ENCODE results near the gene DPPA3. TPM values are rescaled to one million over a fixed set of nuclear protein-coding genes. Genes with fewer than 3 reads are reported as not detected.
"Not testable (repeated sequence)": the region's sequence is repeated elsewhere in the genome, so short reads cannot be mapped to it uniquely, and the experiment has no call there.

The DPPA3 gene
- not detected for total RNA-seq
- long read RNA-seq, result 0 reads

DNA sequence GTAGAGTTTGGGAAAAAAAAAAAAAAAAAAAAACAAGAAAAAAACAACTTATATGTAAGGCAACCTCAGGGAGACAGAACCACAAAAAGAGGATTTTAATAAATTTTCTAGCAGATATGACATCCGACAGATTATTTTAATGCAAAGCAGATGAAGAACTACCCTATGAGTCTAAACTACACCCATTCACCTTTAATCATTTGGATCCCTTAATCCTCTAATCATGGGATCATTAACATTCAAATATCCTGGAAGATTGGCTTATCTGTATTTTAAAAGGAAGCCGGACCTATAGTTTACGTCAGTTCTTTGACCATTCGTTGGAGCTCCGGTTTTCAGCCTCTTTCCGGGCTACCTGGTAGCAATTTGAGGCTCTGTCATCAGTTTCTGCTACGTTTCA, at the start of gene DPPA3:
DPPA3 (plus strand) TSS at position 301 of the 400 bp plus-strand sequence. CDS start 138 bp downstream, outside the sequence.
- H3K4me3 ChIP-seq, result no peak within 1 kb of the TSS
- no peaks in the 10 kb centered on the region for H3K36me3 ChIP-seq
- no peaks in the 10 kb centered on the region for H3K4me1 ChIP-seq

DNA sequence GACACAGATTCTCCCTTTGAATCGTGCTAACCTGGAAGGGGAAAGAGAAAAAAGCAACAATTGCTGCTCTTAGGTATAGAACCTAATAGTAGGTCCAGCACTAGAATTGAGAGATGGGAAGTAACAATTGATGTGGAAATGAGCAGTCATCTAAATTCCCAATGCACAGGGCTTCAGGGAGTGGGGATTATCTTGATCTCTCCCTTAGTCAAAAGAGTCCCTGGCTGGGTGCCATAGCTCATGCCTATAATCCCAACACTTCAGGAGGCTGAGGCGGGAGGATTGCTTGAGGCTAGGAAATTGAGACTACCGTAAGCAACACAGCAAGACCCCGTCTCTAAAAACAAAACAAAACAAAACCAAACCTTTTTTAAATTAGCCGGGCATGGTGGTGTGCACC, 49.5 kb upstream of the DPPA3 start:
- ATAC-seq (no peak), DNase-seq (no peak)
- intact Hi-C loops (cut with DNase I), result no loop called here
- Histone ChIP-seq H3K27me3 (ENCODE audit: low read depth) (no peaks in the 10 kb centered on the region), H3K9me3 (no peaks in the 10 kb centered on the region), H3K36me3 (no peaks in the 10 kb centered on the region), H3K27ac (no peak overlapping the region), H3K4me3 (no peak overlapping the region), H3K4me1 (no peaks in the 10 kb centered on the region)
- TF ChIP-seq, protein P1, sequence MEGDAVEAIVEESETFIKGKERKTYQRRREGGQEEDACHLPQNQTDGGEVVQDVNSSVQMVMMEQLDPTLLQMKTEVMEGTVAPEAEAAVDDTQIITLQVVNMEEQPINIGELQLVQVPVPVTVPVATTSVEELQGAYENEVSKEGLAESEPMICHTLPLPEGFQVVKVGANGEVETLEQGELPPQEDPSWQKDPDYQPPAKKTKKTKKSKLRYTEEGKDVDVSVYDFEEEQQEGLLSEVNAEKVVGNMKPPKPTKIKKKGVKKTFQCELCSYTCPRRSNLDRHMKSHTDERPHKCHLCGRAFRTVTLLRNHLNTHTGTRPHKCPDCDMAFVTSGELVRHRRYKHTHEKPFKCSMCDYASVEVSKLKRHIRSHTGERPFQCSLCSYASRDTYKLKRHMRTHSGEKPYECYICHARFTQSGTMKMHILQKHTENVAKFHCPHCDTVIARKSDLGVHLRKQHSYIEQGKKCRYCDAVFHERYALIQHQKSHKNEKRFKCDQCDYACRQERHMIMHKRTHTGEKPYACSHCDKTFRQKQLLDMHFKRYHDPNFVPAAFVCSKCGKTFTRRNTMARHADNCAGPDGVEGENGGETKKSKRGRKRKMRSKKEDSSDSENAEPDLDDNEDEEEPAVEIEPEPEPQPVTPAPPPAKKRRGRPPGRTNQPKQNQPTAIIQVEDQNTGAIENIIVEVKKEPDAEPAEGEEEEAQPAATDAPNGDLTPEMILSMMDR (IDR thresholded peaks at IDR 0.05), result no peak

More for the DNA sequence above, at the start of gene DPPA3:
- Histone ChIP-seq H3K27me3 (ENCODE audit: low read depth) (no peaks in the 10 kb centered on the region), H3K27ac (no peak within 1 kb of the TSS), H3K9me3 (no peaks in the 10 kb centered on the region)
- intact Hi-C loops (cut with DNase I), result no loop called here
- ATAC-seq, result no peak
- TF ChIP-seq, protein P1 (IDR thresholded peaks at IDR 0.05), result no peak
- no peak for DNase-seq

DNA sequence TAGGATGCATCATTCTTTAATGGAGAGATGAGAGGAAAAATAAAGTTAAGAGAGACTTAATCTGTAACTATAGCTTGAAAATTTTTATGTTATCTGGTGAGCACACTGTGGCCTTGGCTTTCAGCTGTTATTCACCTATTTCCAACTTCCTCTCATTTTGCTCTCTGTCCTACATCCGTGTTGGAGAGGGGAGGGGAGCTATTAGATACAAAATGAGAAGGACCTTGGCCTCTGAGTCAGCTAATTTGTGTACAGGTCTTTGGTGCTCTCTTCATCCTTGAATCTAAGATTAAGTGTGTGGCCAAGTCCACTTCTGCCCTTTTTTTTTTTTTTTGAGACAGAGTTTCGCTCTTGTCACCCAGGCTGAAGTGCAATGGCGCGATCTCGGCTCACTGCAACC, 44.6 kb upstream of the DPPA3 start:
- no peak for DNase-seq
- Histone ChIP-seq H3K9me3 (no peaks in the 10 kb centered on the region), H3K4me1 (no peaks in the 10 kb centered on the region), H3K4me3 (no peak overlapping the region), H3K27me3 (ENCODE audit: low read depth) (no peaks in the 10 kb centered on the region), H3K27ac (no peak overlapping the region), H3K36me3 (no peaks in the 10 kb centered on the region)
- TF ChIP-seq, protein P1 (IDR thresholded peaks at IDR 0.05), result no peak
- ATAC-seq, result no peak
- intact Hi-C loops (cut with DNase I), result no loop called here

DNA sequence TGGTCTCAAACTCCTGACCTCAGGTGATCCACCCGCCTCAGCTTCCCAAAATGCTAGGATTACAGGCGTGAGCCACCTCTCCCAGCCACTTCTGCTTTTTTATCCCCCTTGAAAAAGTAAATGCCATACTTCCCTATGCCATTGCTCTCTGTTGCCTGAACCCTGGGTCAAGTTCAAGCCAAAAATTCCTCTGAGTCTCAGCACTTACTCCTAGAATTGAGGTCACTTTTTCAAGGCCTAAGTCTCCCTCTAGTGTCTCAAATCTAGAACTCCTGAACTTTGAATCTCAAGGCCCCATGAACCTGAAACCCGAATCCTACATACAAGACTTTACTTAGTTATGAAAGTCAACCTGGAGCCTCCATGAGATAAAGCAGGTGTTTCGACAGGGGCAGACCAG, 44.1 kb upstream of the DPPA3 start:
- TF ChIP-seq, protein P1 (IDR thresholded peaks at IDR 0.05), result no peak
- H3K27me3 ChIP-seq (ENCODE audit: low read depth), result no peaks in the 10 kb centered on the region
- no peak overlapping the region for H3K27ac ChIP-seq
- H3K9me3 ChIP-seq, result no peaks in the 10 kb centered on the region
- H3K36me3 ChIP-seq, result no peaks in the 10 kb centered on the region
- intact Hi-C loops (cut with DNase I), result no loop called here
- no peak overlapping the region for H3K4me3 ChIP-seq
- ATAC-seq, result no peak
- no peaks in the 10 kb centered on the region for H3K4me1 ChIP-seq
- DNase-seq, result no peak

DNA sequence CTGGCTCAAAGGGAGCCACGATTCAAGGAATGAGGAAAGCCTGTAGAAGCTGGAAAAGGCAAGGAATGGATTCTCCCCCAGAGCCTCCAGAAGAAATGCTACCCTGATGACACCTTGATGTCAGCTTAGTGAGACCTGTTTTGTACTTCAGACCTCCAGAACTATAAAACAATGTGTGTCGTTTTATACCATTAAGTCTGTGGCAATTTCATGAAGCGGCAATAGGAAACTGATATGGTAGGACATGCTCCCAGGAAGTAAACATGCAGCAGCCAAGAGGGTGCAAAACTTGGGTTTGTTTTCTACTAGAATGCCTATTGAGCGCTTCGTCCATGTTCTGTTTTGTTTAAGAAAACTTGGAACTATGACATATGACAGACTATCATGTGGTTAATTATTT, 43.1 kb upstream of the DPPA3 start:
- no peak overlapping the region for H3K27ac ChIP-seq
- H3K4me3 ChIP-seq, result no peak overlapping the region
- intact Hi-C loops (cut with DNase I), result no loop called here
- H3K9me3 ChIP-seq, result no peaks in the 10 kb centered on the region
- H3K36me3 ChIP-seq, result no peaks in the 10 kb centered on the region
- TF ChIP-seq, protein P1 (IDR thresholded peaks at IDR 0.05), result no peak
- DNase-seq (no peak), ATAC-seq (no peak)
- H3K27me3 ChIP-seq (ENCODE audit: low read depth), result no peaks in the 10 kb centered on the region
- H3K4me1 ChIP-seq, result no peaks in the 10 kb centered on the region

DNA sequence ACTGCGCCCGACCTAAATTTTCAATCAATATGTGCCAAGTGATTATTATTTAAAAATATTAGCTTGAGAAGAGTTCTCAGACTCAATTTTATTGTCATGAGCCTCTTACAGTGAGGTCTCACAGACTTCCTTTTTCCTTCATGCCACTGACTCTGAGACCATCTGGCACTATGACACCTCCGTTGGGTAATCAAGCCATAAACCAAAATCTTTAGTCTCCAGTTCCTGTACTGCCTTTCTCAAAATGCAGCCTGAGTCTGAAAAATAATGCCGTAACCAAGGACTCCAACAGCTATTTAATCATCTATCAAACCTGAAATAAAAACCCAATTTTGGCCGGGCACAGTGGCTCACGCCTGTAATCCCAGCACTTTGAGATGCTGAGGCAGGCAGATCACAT, 35.8 kb upstream of the DPPA3 start:
- DNase-seq; H3K9me3 ChIP-seq; H3K27ac ChIP-seq; H3K36me3 ChIP-seq; H3K4me3 ChIP-seq; H3K27me3 ChIP-seq (ENCODE audit: low read depth); intact Hi-C loops (cut with DNase I); H3K4me1 ChIP-seq: not testable (repeated sequence)
- peak in 1 of 2 donors; percentile 43 for ATAC-seq

All from lower lobe of right lung (tissue), 2 donors.